Measurements from ENCODE around the gene EAF2.
A peak's percentile ranks its signal among the peaks of the same experiment; 100 is the strongest.

EAF2 gene

DNA sequence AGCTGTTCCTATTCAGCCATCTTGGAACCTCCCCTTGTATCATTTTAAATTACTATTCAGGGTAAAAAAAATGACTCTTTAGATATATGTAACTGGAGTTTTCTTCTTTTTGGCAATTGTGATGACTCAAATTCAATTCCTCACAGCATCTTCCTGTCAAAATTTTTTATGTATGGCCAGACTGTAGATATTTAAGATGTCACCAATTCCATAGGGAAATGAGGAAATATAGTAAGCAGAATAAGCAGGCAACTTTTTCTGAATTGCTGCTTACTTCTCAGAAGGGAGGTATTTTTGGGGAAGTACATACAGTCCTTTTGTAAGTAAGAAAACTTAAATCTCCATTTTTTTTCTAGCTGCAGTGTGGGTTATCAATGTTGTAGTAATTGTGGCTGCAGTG is 28.8 kb downstream of the EAF2 start:
- DNase-seq, result peak; percentile 42 to 88 (median 71)

DNA sequence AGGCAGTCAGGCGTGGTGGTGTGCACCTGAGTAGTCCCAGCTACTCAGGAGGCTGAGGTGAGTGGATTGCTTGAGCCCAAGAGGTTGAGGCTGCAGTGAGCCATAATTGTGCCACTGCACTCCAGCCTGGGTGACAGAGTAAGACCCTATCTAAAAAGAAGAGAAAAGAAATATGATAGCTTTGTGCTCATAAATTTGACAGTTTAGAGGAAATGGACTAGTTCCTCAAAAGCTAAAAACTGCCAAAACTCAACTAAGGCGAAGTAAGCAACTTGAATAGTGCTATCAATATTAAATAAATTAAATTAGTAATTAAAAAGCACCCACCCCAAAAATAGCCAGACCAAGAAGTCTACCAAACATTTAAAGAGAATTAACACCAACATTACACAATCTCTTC is 34.7 kb downstream of the EAF2 start:
- DNase-seq, result peak in 2 of 3 donors; percentile 20 to 25

DNA sequence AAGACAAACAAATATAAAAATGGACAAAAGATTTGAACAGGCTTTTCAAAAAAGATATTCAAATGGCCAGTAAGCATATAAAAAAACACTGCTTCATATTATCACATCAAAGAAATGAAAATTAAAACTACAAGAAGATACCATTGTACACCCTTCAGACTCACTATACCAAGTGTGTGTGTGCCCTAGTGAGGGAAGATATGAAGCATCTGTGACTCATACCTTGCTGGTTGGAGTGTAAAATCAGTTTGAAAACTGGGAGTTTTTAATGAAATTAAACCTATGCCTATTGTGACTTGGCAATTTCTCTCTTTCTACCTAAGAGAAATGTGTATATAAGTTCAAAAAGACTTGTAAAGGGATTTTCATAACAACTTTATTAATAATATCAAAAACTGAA is 35.7 kb downstream of the EAF2 start:
- peak; percentile 12 to 66 (median 39) for DNase-seq

DNA sequence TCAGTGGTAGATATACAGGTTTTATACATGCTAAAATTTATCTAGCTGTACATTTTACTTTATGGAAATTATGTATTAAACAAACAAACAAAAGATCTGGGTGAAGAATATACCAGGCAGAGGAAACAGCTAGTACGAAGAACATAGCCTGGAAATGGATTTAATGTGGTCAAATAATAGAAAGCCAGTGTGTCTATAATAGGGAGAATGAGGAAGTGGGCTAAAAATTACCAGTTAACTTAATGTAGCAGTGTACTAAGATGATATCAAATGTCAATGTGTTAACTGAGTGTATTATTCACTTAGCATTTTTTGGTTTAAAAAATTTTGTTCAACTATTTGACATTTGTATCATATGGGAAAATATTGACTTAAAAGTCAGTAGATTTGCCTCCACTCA is 36.4 kb downstream of the EAF2 start:
- peak; percentile 1 to 26 (median 19) for DNase-seq

DNA sequence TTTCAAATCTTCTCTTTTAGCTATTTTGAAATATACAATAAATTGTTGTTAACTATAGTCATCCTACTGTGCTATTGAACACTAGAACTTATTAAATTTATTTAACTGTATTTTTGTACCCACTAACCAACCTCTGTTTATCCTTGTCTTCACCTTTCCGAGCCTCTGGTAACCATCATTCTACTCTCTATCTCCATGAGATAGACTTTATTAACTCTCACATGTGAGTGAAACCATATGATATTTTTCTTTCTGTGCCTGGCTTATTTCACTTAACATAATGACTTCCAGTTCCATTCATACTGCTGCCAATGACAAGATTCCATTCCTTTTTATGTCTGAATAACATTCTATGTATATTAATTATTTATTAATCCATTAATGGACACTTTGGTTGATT is 43.4 kb downstream of the EAF2 start:
- DNase-seq, result no peak

DNA sequence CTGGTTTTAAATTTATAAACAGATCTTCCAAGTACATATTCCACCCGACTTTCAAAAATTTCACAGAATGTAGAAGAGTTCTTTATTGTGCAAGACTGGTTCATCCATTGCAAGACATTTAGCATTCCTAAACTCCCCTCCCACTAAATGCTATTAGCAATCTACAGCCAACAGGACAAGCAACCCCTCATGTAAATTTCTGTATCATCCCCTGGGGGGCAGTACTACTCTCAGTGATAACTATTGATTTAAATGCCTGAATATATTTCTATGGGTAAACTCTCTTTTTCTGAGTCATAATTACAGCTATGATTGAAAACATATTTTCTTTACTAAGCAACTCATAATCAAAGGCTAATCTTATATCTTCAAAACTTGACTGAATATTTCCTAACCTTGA is 48.5 kb downstream of the EAF2 start:
- DNase-seq, result peak; percentile 51 to 74 (median 59)

DNA sequence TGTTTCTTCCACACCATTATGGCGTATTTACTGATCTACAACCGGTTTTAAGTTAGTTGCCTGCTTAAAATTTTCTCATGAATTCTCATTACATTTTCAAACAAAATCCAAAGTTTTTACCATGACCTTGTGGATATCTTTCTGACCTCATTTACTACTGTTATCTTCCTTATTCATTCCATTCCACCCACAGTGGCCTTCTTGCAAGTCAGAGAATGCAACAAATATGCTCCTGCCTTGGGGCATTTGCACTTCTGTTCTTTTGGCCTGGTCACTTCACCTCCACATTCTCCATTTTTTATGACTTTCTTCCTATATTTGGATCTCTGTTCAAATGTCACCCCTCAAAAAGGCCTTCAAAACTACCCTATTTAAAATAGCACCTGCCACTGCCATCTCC is 50.4 kb downstream of the EAF2 start:
- peak in 1 of 3 donors; percentile 16 for DNase-seq

DNA sequence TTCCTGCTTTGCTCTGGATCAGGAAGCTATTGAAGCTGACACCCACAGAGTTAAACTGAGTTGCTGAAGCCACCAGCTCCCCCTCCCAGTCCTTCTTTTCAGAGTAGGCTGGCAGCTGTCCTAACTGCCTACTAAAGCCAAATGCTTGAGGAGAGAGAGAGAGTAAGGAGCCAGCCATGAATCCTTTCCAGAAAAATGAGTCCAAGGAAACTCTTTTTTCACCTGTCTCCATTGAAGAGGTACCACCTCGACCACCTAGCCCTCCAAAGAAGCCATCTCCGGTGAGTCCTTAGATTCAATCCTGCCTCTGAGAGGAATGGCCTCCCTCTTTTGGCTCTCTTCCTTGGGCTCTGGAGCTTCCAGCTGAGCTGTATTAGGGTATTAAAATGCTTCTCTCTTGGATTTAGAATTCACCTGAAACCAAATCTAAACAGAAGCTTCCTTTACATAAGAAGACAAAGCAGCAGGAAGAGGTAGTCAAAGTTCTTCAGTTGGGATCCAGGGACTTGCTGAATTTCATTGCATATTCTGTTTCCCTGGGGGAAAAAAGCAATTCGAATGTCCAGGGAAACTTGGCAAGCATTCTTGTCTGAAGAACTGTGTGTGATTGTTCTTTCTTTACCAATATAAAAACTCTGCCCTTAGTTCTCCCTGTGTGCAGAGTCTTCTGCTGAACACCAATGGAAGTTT is 59.4 kb downstream of the EAF2 start, which contains the start of gene SLC15A2:
Gene SLC15A2 (plus strand): TSS at position 101 of the 690 bp plus-strand sequence. CDS start 76 bp downstream, at position 177.
- DNase-seq, result peak in 1 of 3 donors; percentile 10

DNA sequence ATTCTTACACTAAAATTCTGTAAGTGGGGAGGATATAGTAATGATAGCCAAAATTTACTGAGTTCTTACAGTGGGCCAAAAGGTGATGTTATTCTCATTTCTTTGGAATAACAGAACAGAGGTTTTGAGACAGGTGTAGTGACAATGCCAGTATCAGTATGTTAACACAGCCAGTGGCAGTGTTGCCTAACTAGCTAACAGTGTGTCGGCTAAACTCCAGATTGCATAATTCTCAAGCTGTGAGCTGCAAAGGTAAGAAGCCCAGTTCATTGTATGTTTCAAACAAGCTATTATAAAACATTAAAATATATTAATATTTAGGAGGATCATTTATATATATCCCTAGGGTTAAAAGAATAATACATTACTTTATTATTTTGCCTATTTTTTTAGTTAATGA is 60.1 kb downstream of the EAF2 start:
- DNase-seq, result no peak

DNA sequence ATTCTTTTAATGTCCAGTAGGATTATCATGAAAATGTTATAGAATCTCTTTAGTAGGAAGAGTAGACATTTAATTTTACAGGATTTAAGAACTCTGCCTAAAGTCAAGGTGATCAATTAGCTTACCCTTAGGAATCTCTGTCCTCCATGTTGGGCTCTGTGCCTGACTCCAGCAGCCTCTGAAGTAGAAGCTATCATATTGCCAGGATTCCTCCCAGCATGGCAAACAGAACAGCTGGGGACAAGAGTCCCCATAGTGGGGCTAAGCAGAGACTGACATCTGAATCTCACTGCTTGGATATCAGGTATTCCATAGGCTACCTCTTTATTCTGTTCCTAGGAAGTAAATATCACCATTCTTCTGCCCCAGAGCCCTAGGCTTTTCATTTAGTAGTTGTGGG is 60.7 kb downstream of the EAF2 start:
- no peak for DNase-seq

DNA sequence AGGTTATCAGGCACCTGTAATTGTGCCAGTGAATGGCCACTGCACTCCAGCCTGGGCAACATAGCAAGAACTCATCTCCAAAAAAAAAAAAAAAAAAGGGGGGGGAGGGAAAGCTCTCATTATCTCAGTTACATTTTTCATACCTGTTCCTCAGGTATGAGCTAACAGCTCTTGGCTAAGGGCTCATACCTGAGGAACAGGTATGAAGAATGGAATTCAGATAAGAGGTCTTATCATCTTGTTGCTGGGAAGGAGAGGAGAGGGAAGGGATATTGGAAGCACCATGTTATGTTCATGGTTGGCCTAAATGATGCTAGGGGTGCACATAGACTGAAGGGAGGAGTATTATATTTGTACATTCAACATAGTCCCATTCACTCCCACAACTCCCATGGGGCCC is 61.8 kb downstream of the EAF2 start:
- DNase-seq, result no peak

DNA sequence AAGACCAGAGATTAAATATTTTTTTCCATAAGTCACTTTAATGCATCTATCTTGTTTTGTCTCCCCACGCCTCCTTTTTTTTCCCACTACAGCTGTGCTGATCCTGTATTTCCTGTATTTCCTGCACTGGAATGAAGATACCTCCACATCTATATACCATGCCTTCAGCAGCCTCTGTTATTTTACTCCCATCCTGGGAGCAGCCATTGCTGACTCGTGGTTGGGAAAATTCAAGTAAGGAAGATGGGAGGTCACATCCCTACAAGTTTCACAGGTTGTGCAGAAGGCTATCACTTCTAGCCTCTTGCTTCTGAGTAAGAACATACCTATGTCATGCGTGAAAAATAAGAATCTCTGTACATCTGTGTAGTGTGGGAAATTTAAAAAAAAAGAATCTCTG is 62.3 kb downstream of the EAF2 start:
- DNase-seq, result no peak

DNA sequence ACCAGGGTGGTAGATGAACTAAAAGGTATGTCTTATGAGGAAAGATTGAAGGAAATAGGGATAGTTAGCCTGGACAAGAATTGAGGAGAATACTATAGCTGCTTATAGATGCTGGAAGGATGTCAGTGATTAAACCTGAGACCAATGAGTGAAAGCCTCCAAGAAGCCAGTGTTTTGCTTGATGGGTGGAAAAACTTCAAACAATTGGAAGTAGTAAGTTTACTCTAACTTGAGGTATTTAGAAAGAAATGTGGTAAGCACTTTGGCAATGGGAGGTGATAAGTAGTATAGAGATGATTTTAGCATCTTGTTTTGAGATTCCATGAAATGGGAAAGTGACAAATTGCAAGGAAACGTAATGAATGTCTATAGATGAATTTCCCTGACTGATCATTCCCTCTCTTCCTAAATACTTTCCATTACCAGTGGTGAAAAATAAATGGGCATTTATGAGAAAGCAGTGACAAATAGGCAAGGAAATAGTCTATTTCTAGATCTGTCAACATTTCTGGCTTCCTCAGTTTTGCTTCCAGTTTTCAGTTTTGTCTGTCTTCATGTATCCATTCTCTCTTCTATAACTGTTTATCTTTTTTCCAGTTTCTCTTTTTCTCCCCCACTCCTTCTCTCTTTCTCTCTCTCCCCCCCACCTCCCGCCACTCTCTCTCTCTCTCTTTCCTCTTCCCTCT is 78.4 kb downstream of the EAF2 start:
- peak; percentile 19 to 67 (median 37) for DNase-seq

DNA sequence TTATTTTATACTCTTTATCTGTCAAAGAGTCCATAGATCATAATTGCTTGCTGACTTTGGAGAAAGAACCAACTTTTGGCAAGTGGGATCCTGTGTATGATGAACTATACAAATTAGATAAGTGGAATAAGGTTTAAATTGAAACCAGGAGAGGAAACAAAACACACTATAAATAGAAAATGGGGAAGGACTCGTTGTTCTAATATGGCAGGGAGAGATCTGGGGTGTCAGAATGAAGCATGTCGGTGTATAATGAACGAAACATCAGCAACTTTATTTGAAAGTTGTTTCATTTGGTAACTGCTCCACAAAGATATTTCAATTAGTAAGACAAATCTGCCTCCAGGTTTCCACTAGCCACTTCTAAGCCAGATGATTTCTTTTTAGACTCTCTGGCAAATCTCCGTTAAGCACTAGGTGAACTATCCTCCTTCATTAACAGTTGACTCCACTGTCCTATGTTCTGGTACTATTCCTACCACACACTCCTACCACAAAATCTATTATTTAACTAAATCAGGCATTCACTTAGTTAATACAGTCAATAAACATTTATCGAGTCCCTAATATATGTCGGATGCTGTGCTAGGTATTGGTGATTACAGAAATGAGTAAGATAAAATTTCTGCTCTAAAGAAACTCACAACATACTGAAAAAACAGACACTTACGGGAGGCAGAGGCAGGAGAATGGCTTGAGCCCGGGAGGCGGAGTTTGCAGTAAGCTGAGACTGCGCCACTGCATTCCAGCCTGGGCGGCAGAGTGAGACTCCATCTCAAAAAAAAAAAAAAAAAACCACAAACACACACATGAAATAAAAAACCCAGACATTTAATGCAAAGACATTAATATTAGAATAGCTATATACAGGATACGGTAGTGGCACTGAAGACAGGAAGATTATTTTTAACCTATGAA is 79.3 kb downstream of the EAF2 start:
- DNase-seq, result peak; percentile 7 to 27 (median 11)

DNA sequence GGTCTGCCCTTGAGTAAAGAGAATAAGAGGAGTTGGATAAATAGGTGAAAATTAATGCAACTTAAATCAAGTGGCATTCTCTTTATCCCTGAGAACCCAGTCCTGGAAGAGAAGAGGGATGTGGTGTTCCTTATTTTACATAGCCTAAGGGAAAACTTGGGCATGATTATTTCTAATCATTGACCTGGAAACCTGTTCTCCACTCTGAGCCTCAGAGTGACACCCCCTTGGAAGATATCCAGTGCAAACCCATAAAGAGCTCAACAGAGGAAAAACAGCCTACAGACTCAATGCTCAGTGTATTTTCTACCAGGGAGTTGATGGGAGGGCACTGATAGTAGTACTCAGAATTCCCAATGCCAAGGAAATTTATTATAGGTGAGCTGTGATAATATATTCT is 81.2 kb downstream of the EAF2 start:
- no peak for DNase-seq

DNA sequence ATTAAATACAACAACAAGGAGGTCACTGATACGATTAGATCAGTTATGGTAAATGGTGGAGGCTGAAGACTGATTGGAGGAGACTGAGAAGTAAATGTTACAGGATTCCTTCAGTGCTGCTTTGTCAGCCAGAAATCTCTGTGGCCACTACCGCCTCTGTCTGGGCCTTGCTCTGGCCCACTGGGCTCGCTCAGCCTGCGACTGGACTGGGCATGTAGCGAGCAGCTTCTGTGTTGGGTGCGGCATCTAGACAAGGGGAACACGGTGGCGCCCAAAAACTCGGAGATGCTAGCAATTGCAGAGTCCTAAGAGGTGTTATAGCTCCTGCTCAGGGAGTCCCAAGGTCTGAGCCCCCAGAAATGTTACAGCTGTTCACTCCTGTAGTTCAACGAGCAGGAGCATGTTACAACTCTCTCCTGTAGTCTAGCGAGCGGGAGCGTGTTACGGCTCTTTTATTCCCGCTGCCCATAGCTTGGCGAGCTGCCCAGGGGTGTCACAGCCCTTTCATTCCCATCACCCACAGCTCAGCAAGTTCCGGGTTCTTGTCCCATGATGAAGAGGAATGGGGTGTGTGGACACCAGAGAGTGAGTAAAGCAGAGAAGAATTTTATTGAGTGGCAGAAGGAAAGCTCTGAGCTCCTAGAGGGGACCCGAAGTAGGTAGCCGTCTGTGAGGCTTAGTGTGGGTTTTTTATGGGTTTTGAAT is 83.9 kb downstream of the EAF2 start:
- no peak for DNase-seq

DNA sequence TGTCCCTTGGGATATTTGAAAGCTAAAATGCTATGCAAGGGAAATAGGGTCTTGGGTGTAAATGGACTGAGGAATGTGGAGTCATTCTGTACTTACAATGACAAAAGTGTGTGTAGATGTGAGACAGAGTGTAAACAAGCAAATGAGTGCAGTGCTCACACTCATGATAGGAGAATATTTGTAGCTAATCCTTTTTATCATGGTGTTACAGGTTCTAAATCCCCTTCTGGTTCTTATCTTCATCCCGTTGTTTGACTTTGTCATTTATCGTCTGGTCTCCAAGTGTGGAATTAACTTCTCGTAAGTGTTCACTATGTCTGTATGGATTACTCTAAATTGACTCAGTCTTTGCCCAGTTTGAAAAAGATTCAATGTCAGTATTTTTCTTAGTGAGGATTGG is 89.7 kb downstream of the EAF2 start:
- DNase-seq, result no peak

DNA sequence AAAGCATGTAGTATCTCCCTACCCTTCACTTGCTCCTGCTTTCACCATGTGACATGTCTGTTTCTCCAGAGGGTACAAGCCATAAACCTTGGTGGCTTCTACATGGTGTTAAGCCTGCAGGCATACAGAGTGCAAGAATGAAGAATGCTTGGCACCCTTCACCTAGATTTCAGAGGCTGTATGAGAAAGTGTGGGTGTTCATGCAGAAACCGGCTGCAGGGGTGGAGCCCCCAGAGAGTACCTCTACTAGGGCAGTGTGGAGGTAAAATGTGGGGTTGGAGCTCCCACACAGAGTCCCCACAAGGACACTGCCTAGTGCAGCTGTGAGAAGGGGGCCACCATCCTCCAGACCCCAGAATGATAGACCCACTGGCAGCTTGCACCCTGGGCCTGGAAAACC is 91.4 kb downstream of the EAF2 start:
- DNase-seq, result peak in 1 of 3 donors; percentile 5

All from suppressor macrophage treated with lipopolysaccharide for 1 hour (primary cell).